A549 (cell line): ENCODE measurements around the gene SLC31A1. TPM values are rescaled to one million over a fixed set of nuclear protein-coding genes. Genes with fewer than 3 reads are reported as not detected.

Experiments
- ATAC-seq, 2 experiments: fragments of 200-7000 bp in 1 of 2; fragments of >200 bp in 1 of 2; cut with Nextera tagmentation in 1 of 2; cut with Tn5 transposase in 1 of 2; 3 replicates each; pipeline versions ENCODE4 v1.8.0 to v1.9.1; 2018 to 2020; ENCODE audit warnings: mild to moderate bottlenecking in 1 of 2, moderate library complexity in 1 of 2
- CTCF ChIA-PET: fragments of 300-600 bp; sonication (Branson Sonifier 250); formaldehyde crosslinking; extraction: SDS; loops from one replicate; lab custom pipeline; 2021; ENCODE audit warnings: antibody characterized with exemption, inconsistent platforms; lab: Yijun Ruan, JAX
- POLR2A ChIA-PET: fragments of 350-600 bp; formaldehyde crosslinking; extraction: SDS; loops from one replicate; lab custom pipeline; 2021; ENCODE audit warnings: antibody characterized with exemption, inconsistent platforms; lab: Yijun Ruan, JAX
- DNase-seq, 2 experiments: peaks; one replicate each; pipeline versions ENCODE4 v3.0.0 to v3.0.0-alpha.2; 2011 to 2016; ENCODE audit warnings: low read depth in 1 of 2, low spot score in 1 of 2
- FAIRE-seq: peaks from 2 replicates; lab custom pipeline; 2011; peaks lifted over from hg19 to GRCh38; lab: Jason Lieb, UNC
- H3K27ac ChIP-seq, 2 experiments: fragments of >200 bp; sonication (Bioruptor Twin); formaldehyde crosslinking; 3 replicates each; pipeline ENCODE4 v1.5.1; 2016 to 2017
- H3K4me1 ChIP-seq: fragments of >200 bp; sonication (Bioruptor Twin); formaldehyde crosslinking; 3 replicates; pipeline ENCODE4 v1.6.1; 2016
- H3K4me2 ChIP-seq: fragments of >200 bp; sonication (Bioruptor Twin); formaldehyde crosslinking; 3 replicates; pipeline ENCODE4 v1.6.1; 2016
- H3K4me3 ChIP-seq: fragments of >200 bp; sonication (Bioruptor Twin); formaldehyde crosslinking; 3 replicates; pipeline ENCODE4 v1.5.1; 2016
- H3K9me3 ChIP-seq: fragments of >200 bp; sonication (Bioruptor Twin); formaldehyde crosslinking; 3 replicates; pipeline ENCODE4 v1.6.1; 2016
- ATOH8 ChIP-seq: fragments of 250-450 bp; sonication (Bioruptor Pico); IDR thresholded peaks from 2 replicates; pipeline ENCODE4 v1.5.0; 2020; ENCODE audit warnings: low read depth, mild to moderate bottlenecking, moderate library complexity
- CBX2 ChIP-seq: fragments of 200-600 bp; sonication (generic); IDR thresholded peaks from 2 replicates; pipeline ENCODE4 v1.6.1; 2016; ENCODE audit warnings: low read depth, mild to moderate bottlenecking, borderline replicate concordance
- CBX8 ChIP-seq: fragments of 200-600 bp; sonication (generic); IDR thresholded peaks from 2 replicates; pipeline ENCODE4 v1.6.1; 2016
- CTCF ChIP-seq: fragments of >200 bp; sonication (Bioruptor Twin); formaldehyde crosslinking; IDR thresholded peaks from 3 replicates; pipeline ENCODE4 v1.5.1; 2016
- ESRRA ChIP-seq: fragments of 150-350 bp; IDR thresholded peaks from 2 replicates; pipeline ENCODE4 v1.6.1; 2014; ENCODE audit warnings: mild to moderate bottlenecking, low read length, borderline replicate concordance
- HEYL ChIP-seq: fragments of 250-450 bp; sonication (Bioruptor Pico); IDR thresholded peaks from 2 replicates; pipeline ENCODE4 v1.8.0; 2021; ENCODE audit warnings: mild to moderate bottlenecking, moderate library complexity
- HOXB5 ChIP-seq: fragments of 250-450 bp; sonication (Bioruptor Pico); IDR thresholded peaks from 2 replicates; pipeline ENCODE4 v1.5.0; 2020; ENCODE audit warnings: mild to moderate bottlenecking, moderate library complexity
- JUN ChIP-seq, 2 experiments: fragments of >200 bp; sonication (Bioruptor Twin); formaldehyde crosslinking; IDR thresholded peaks; 2 replicates in 1 of 2; 3 replicates in 1 of 2; pipeline ENCODE4 v1.6.1; 2016 to 2017
- KDM1A ChIP-seq: fragments of 200-600 bp; sonication (generic); IDR thresholded peaks from 2 replicates; pipeline ENCODE4 v1.6.1; 2016; ENCODE audit warnings: low read depth, mild to moderate bottlenecking
- MAX ChIP-seq: IDR thresholded peaks from 2 replicates; pipeline ENCODE4 v1.6.1; 2012
- NFE2L2 ChIP-seq: fragments of 150-350 bp; conservative IDR thresholded peaks from 2 replicates; pipeline ENCODE4 v1.6.1; 2014; ENCODE audit warnings: low read length
- RAD21 ChIP-seq, 2 experiments: fragments of >200 bp in 1 of 2; sonication (Bioruptor Twin) in 1 of 2; formaldehyde crosslinking in 1 of 2; IDR thresholded peaks in 1 of 2; conservative IDR thresholded peaks in 1 of 2; 2 replicates in 1 of 2; 3 replicates in 1 of 2; pipeline ENCODE4 v1.6.1; 2012 to 2018; ENCODE audit warnings: inconsistent platforms in 1 of 2
- RCOR1 ChIP-seq: fragments of 150-350 bp; IDR thresholded peaks from 2 replicates; pipeline ENCODE4 v1.6.1; 2014; ENCODE audit warnings: antibody characterized with exemption, low read length, low read depth
- RNF2 ChIP-seq: fragments of 200-600 bp; sonication (generic); IDR thresholded peaks from 2 replicates; pipeline ENCODE4 v1.6.1; 2016; ENCODE audit warnings: low read depth, mild to moderate bottlenecking, antibody characterized with exemption, moderate library complexity, borderline replicate concordance
- ZNF302 ChIP-seq: fragments of 250-450 bp; sonication (Bioruptor Pico); IDR thresholded peaks from 2 replicates; pipeline ENCODE4 v1.9.0; 2021; ENCODE audit warnings: inconsistent platforms, mild to moderate bottlenecking, moderate library complexity
- ZSCAN20 ChIP-seq: fragments of 250-450 bp; sonication (Bioruptor Pico); IDR thresholded peaks from 2 replicates; pipeline ENCODE4 v1.8.0; 2022; ENCODE audit warnings: mild to moderate bottlenecking, moderate library complexity
- WGBS: methylation state at CpG from one replicate; pipeline ENCODE4 v1.1.6; 2017; ENCODE audit errors: missing lambda C conversion rate; 5-methylcytosine and 5-hydroxymethylcytosine counted together
- polyA plus RNA-seq, 4 experiments: library from polyadenylated mRNA; depleted of rRNA in 3 of 4; stranded (reverse); fragments of >200 nt; fragmentation: RNase III in 1 of 4; extraction: RNeasy Plus Mini Kit Qiagen cat#74134 plus additional on column Dnase treatment in 1 of 4; gene quantifications; 2 replicates in 3 of 4; 3 replicates in 1 of 4; pipeline ENCODE4 v1.2.3, GENCODE V29; 2011 to 2017
- TF ChIP-seq, protein P1 (sequence below): IDR thresholded peaks from 2 replicates; pipeline ENCODE4 v1.6.1; 2012; ENCODE audit warnings: low read depth, borderline replicate concordance
- TF ChIP-seq, protein P2 (sequence below): fragments of 150-350 bp; IDR thresholded peaks from 2 replicates; pipeline ENCODE4 v1.6.1; 2014; ENCODE audit warnings: low read depth, mild to moderate bottlenecking, low read length

Gene SLC31A1
- polyA plus RNA-seq, 2 of the 4 experiments (the other 2 are of a cell fraction), result 24.2 to 27.9 TPM

DNA sequence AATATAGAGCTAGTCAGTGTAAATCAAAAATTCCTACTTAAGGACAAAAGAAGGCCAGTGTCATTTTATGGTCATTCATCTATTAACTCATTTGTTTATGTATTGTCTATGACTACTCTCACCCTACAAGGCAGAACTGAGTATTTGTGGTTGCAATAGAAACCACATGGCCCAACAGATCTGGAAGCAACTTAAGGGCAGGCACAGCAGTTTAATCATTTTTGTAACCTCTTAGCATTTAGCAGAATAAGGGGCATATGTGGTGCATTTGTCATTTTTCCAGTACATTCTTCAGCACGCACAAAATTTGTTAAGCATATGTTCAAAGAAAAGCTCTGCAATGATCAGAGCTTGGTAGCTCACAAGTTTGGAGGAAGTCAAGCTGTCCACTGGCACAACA, 1.4 kb upstream of the SLC31A1 start:
- H3K27ac ChIP-seq, result peak overlapping the region in 1 of 2 experiments; percentile 88; a peak in 2 of 6 replicates

DNA sequence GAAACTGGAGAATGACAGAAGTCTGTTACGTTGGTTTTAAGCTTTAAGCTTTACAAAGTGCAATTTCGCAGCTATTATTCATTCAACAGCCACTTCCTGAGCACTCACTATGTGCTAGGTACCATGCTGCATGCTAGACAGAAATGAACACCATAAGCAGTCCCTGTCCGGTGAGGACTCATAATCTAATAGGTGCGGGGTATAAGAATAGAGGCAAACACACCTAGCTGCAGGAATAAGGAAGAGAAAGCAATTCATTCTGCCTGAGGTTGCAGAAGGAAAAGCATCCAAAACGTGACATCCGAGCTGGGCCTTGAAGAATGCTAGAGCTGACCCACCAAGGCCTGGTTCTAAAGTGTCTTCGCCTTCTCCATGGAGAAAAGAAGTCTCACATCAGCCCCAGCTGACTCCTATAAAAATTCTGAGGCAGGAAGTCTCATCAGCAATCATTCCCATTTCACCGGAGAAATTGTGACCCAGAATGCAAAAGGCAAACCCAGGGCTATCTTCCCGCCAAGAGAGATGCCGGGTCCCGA, 809 bp upstream of the SLC31A1 start:
- peak overlapping the region; percentile 80 to 88 for H3K27ac ChIP-seq
- FAIRE-seq, result no peak
- POLR2A ChIA-PET, result interaction anchor here (0.6 to 2.5 kb wide), 12 partner anchors 16 to 1800 kb away, joined by 3 to 22 read pairs (median 5); partner anchors contain the start of genes C9orf43, CDC26, HDHD3 and POLE3
- ATAC-seq, result no peak
- H3K4me2 ChIP-seq, result peak overlapping the region; percentile 78
- no peaks in the 10 kb centered on the region for H3K9me3 ChIP-seq
- WGBS, result 3% methylated on average over 11 of the region's 11 CpGs
- DNase-seq, result no peak
- CTCF ChIA-PET, result interaction anchor here (0.7 to 2.0 kb wide), 9 partner anchors 12 to 517 kb away, joined by 3 to 6 read pairs (median 3); partner anchors contain the start of gene SLC31A2
- peaks cover 26% of the 10 kb centered on the region for H3K4me1 ChIP-seq
- no peak for TF ChIP-seq MAX
- TF ChIP-seq HEYL (CRISPR knock-in tag), result no peak
- no peak for TF ChIP-seq ZNF302 (CRISPR knock-in tag)
- TF ChIP-seq, protein P1, sequence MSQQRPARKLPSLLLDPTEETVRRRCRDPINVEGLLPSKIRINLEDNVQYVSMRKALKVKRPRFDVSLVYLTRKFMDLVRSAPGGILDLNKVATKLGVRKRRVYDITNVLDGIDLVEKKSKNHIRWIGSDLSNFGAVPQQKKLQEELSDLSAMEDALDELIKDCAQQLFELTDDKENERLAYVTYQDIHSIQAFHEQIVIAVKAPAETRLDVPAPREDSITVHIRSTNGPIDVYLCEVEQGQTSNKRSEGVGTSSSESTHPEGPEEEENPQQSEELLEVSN, result no peak
- TF ChIP-seq, protein P2, sequence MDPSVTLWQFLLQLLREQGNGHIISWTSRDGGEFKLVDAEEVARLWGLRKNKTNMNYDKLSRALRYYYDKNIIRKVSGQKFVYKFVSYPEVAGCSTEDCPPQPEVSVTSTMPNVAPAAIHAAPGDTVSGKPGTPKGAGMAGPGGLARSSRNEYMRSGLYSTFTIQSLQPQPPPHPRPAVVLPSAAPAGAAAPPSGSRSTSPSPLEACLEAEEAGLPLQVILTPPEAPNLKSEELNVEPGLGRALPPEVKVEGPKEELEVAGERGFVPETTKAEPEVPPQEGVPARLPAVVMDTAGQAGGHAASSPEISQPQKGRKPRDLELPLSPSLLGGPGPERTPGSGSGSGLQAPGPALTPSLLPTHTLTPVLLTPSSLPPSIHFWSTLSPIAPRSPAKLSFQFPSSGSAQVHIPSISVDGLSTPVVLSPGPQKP, result no peak
- peak overlapping the region; percentile 81 for H3K4me3 ChIP-seq

More for the DNA sequence above, 1.4 kb upstream of the SLC31A1 start:
- TF ChIP-seq RAD21 (conservative IDR thresholded peaks at IDR 0.05 in 1 of 2, IDR thresholded peaks at IDR 0.05 in 1 of 2), result no peak
- no peak for TF ChIP-seq RNF2
- TF ChIP-seq, protein P2, result no peak
- no peak for TF ChIP-seq CBX8
- TF ChIP-seq JUN (IDR thresholded peaks at IDR 0.05), result no peak
- no peak for TF ChIP-seq RCOR1
- no peak for TF ChIP-seq NFE2L2
- no peak for TF ChIP-seq ATOH8 (CRISPR knock-in tag)
- no peak for TF ChIP-seq KDM1A
- no peak for TF ChIP-seq ZSCAN20
- ChIA-PET CTCF (interaction anchor here (0.7 to 1.7 kb wide), 6 partner anchors 12 to 518 kb away, joined by 3 to 4 read pairs (median 3); partner anchors contain the start of gene SLC31A2), POLR2A (interaction anchor here (2.5 kb wide), 1 partner anchor 190 kb away, joined by 9 read pairs; the partner anchor contains the start of genes C9orf43 and POLE3)
- DNase-seq (no peak), ATAC-seq (no peak), FAIRE-seq (no peak)
- peak overlapping the region; percentile 81 for H3K4me3 ChIP-seq
- H3K4me2 ChIP-seq, result peak overlapping the region; percentile 78
- H3K9me3 ChIP-seq, result no peaks in the 10 kb centered on the region
- 0% methylated on average over 1 of the region's 1 CpG for WGBS
- H3K4me1 ChIP-seq, result peaks cover 31% of the 10 kb centered on the region

DNA sequence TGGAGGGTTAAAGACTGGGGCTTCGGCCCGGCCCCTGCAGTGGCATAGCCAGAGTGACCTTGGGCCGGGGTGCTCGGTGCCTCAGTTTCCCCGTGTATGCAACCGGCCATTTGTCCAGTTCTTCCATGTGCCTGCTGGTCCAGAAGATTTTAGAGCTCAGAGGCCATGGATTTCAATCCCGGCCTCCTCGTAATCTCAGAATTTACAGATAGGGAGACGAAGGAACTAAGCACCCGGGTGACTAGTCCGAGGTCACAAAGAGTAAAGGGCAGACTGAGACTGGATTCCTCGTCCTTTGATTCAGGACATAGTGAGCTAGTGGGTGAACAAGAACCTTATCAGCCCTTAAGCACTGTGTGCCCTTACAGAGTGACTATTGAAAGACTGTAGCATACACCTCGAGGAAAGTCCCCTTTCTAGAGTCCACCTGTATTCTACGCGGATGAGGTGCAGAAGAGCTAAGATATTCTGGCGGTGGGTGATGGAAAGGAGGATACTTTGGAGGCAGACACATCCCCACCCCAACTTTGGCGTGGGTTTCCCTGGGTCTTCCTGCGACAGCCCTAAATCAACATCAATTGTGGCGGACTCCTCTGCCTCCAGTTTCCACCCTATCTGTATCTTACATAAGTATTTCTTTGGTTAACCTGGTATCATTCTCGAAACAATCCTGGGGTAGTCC, 597 bp downstream of the SLC31A1 start:
- DNase-seq, result peak in 1 of 2 experiments; percentile 23
- peak; percentile 28 to 38; a peak in 4 of 6 replicates for ATAC-seq
- Histone ChIP-seq H3K4me3 (peak overlapping the region; percentile 81), H3K9me3 (no peaks in the 10 kb centered on the region), H3K27ac (peak overlapping the region; percentile 78 to 87), H3K4me1 (peaks cover 26% of the 10 kb centered on the region), H3K4me2 (peak overlapping the region; percentile 89)
- no peak for FAIRE-seq
- no peak for TF ChIP-seq CTCF
- no peak for TF ChIP-seq CBX8
- no peak for TF ChIP-seq ESRRA
- no peak for TF ChIP-seq HOXB5 (CRISPR knock-in tag)
- TF ChIP-seq CBX2, result no peak
- CTCF ChIA-PET, result interaction anchor here (0.7 to 2.0 kb wide), 8 partner anchors 10 to 179 kb away, joined by 3 to 6 read pairs (median 4); partner anchors contain the start of genes ALAD and SLC31A2
- POLR2A ChIA-PET, result interaction anchor here (0.6 to 2.5 kb wide), 10 partner anchors 10 to 1366 kb away, joined by 3 to 22 read pairs (median 4); partner anchors contain the start of genes ATP6V1G1, C9orf43, CDC26 and HSDL2
- WGBS, result 18% methylated on average over 20 of the region's 20 CpGs
